WTC11 (cell line): Measurements from ENCODE around the gene ENTR1. TPM values are rescaled to one million over a fixed set of nuclear protein-coding genes. Genes with fewer than 3 reads are reported as not detected.

Source experiments
- ATAC-seq: fragments of 200-7000 bp; cut with Tn5 transposase; 2 replicates; pipeline ENCODE4 v1.10.0; 2021; ENCODE audit warnings: mild to moderate bottlenecking, moderate library complexity
- CTCF ChIA-PET: fragments of 300-600 bp; sonication (Branson Sonifier 250); formaldehyde crosslinking; loops from one replicate; lab custom pipeline; 2021; ENCODE audit warnings: antibody characterized with exemption; lab: Charles Lee
- POLR2A ChIA-PET: fragments of 350-600 bp; sonication (Branson Sonifier 250); formaldehyde crosslinking; loops from one replicate; lab custom pipeline; 2021; ENCODE audit warnings: antibody characterized with exemption; lab: Charles Lee
- DNase-seq: peaks from one replicate; pipeline ENCODE4 v3.0.0; 2021; ENCODE audit warnings: low spot score
- H3K27ac Mint-ChIP-seq: 2 replicates; pipeline ENCODE4 v1.8.0; 2021; ENCODE audit warnings: mixed read lengths
- H3K27me3 Mint-ChIP-seq: 2 replicates; pipeline ENCODE4 v1.8.0; 2021; ENCODE audit warnings: low read depth, mild to moderate bottlenecking, moderate library complexity, mixed read lengths
- H3K36me3 Mint-ChIP-seq: 2 replicates; pipeline ENCODE4 v1.8.0; 2021; ENCODE audit warnings: mixed read lengths
- H3K4me1 Mint-ChIP-seq: 2 replicates; pipeline ENCODE4 v1.8.0; 2022; ENCODE audit warnings: mixed read lengths
- H3K4me3 Mint-ChIP-seq: 2 replicates; pipeline ENCODE4 v1.8.0; 2021; ENCODE audit warnings: mild to moderate bottlenecking, moderate library complexity, mixed read lengths
- H3K9me3 Mint-ChIP-seq: 2 replicates; pipeline ENCODE4 v1.8.0; 2021; ENCODE audit warnings: mixed read lengths
- AFF4 ChIP-seq: sonication (generic); formaldehyde crosslinking; IDR thresholded peaks from 2 replicates; pipeline ENCODE4 v1.8.1; 2023; ENCODE audit warnings: mild to moderate bottlenecking, missing genetic modification reagents, borderline replicate concordance
- ATF3 ChIP-seq: sonication (generic); formaldehyde crosslinking; conservative IDR thresholded peaks from 2 replicates; pipeline ENCODE4 v1.8.1; 2022; ENCODE audit warnings: mild to moderate bottlenecking, missing genetic modification reagents
- ESRRA ChIP-seq: sonication (generic); formaldehyde crosslinking; IDR thresholded peaks from 2 replicates; pipeline ENCODE4 v1.8.1; 2022; ENCODE audit warnings: mild to moderate bottlenecking, missing genetic modification reagents, borderline replicate concordance
- FOXP4 ChIP-seq: sonication (generic); formaldehyde crosslinking; IDR thresholded peaks from 2 replicates; pipeline ENCODE4 v1.8.0; 2022; ENCODE audit warnings: mild to moderate bottlenecking, missing genetic modification reagents
- GABPB1 ChIP-seq: sonication (generic); formaldehyde crosslinking; IDR thresholded peaks from 2 replicates; pipeline ENCODE4 v1.8.1; 2023; ENCODE audit warnings: mild to moderate bottlenecking, missing genetic modification reagents
- JAZF1 ChIP-seq: fragments of 250-450 bp; sonication (Bioruptor Pico); IDR thresholded peaks from 2 replicates; pipeline ENCODE4 v1.9.0; 2021; ENCODE audit warnings: moderate library complexity, mild to moderate bottlenecking, inconsistent platforms
- JUN ChIP-seq: sonication (generic); formaldehyde crosslinking; IDR thresholded peaks from 2 replicates; pipeline ENCODE4 v1.8.0; 2023; ENCODE audit warnings: mild to moderate bottlenecking, missing genetic modification reagents
- RELA ChIP-seq: sonication (generic); formaldehyde crosslinking; IDR thresholded peaks from 2 replicates; pipeline ENCODE4 v1.8.1; 2022; ENCODE audit warnings: missing genetic modification reagents, mild to moderate bottlenecking, borderline replicate concordance
- SOX15 ChIP-seq: fragments of 250-450 bp; sonication (Bioruptor Pico); IDR thresholded peaks from 2 replicates; pipeline ENCODE4 v1.9.0; 2021; ENCODE audit warnings: mild to moderate bottlenecking
- TEAD4 ChIP-seq: sonication (generic); formaldehyde crosslinking; IDR thresholded peaks from 2 replicates; pipeline ENCODE4 v1.8.0; 2022; ENCODE audit warnings: mild to moderate bottlenecking, missing genetic modification reagents
- TP53 ChIP-seq: sonication (generic); formaldehyde crosslinking; IDR thresholded peaks from 2 replicates; pipeline ENCODE4 v1.8.1; 2023; ENCODE audit warnings: mild to moderate bottlenecking, missing genetic modification reagents
- ZBTB21 ChIP-seq: sonication (generic); formaldehyde crosslinking; IDR thresholded peaks from 2 replicates; pipeline ENCODE4 v1.8.1; 2023; ENCODE audit warnings: mild to moderate bottlenecking, missing genetic modification reagents, borderline replicate concordance
- ZBTB43 ChIP-seq: sonication (generic); formaldehyde crosslinking; IDR thresholded peaks from 2 replicates; pipeline ENCODE4 v1.8.1; 2023; ENCODE audit warnings: mild to moderate bottlenecking, missing genetic modification reagents
- ZNF423 ChIP-seq: fragments of 250-450 bp; sonication (Bioruptor Pico); IDR thresholded peaks from 2 replicates; pipeline ENCODE4 v2.1.2; 2022; ENCODE audit warnings: mild to moderate bottlenecking, moderate library complexity
- total RNA-seq: library from RNA; stranded (reverse); gene quantifications from 3 replicates; pipeline ENCODE4 v1.2.3, GENCODE V29; 2021
- TF ChIP-seq, protein P1 (sequence below): fragments of 250-450 bp; sonication (Bioruptor Pico); IDR thresholded peaks from 2 replicates; pipeline ENCODE4 v1.8.0; 2021; ENCODE audit warnings: mild to moderate bottlenecking
- TF ChIP-seq, protein P2 (sequence below): sonication (generic); formaldehyde crosslinking; conservative IDR thresholded peaks from 2 replicates; pipeline ENCODE4 v1.8.1; 2023; ENCODE audit warnings: mild to moderate bottlenecking, low read depth, missing genetic modification reagents, moderate library complexity
- TF ChIP-seq, protein P3 (sequence below): sonication (generic); formaldehyde crosslinking; IDR thresholded peaks from 2 replicates; pipeline ENCODE4 v1.8.0; 2022; ENCODE audit warnings: mild to moderate bottlenecking, missing genetic modification reagents
- TF ChIP-seq, protein P4 (sequence below): sonication (generic); formaldehyde crosslinking; IDR thresholded peaks from 2 replicates; pipeline ENCODE4 v1.8.0; 2022; ENCODE audit warnings: mild to moderate bottlenecking, missing genetic modification reagents

The ENTR1 gene
- total RNA-seq, 1 experiment from 2014 or later: 140 TPM

DNA sequence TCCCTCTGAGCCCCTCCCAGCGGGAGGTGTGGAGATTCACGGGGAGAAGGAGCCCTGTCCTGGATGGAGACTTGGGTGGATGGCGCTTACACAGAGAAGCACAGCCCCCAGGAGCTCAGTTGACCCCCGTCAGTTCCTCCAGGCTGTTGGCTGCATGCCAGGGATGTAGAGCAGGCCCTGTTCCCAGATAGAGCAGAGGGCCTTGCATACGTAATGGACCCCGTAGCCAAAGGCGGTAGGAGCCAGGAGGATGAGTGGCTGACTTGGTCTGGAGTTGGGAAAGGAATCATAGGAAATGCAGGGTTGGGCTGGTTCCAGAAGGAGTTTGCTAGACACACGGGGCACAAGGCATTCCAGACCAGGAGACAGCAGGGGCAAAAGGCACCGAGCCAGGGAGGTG, 2.5 kb upstream of the ENTR1 start (continued):
- no peak for TF ChIP-seq AFF4

DNA sequence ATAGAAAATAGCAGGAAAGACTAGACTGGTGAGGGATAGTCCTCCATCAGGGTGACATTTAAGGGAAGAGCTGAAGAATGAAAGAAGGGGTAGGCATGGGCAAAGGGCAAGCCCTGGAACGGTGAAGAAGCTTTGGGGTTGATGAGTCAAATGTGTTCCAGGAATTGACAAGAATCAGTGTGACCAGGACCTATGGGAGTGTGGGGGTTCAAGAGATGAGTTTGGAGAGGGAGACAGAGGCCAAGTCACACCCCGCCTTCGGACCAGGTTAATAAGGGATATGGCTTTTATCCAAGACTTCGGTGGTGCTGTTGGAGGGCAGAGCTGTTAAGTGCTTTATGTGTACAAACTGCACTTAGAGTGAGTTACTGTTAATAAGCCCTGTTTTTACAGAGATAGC, 964 bp upstream of the ENTR1 start:
- H3K27me3 Mint-ChIP-seq: no peaks in the 10 kb centered on the region
- peaks cover 27% of the 10 kb centered on the region for H3K4me1 Mint-ChIP-seq
- no peak for ATAC-seq
- H3K9me3 Mint-ChIP-seq: no peaks in the 10 kb centered on the region
- POLR2A ChIA-PET: no interaction called here
- TF ChIP-seq JAZF1 (CRISPR knock-in tag): no peak
- TF ChIP-seq, protein P1, sequence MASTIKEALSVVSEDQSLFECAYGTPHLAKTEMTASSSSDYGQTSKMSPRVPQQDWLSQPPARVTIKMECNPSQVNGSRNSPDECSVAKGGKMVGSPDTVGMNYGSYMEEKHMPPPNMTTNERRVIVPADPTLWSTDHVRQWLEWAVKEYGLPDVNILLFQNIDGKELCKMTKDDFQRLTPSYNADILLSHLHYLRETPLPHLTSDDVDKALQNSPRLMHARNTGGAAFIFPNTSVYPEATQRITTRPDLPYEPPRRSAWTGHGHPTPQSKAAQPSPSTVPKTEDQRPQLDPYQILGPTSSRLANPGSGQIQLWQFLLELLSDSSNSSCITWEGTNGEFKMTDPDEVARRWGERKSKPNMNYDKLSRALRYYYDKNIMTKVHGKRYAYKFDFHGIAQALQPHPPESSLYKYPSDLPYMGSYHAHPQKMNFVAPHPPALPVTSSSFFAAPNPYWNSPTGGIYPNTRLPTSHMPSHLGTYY (CRISPR knock-in tag): no peak
- no peak for TF ChIP-seq ZBTB21
- H3K4me3 Mint-ChIP-seq: peak overlapping the region; percentile 92
- H3K36me3 Mint-ChIP-seq: peaks cover 72% of the 10 kb centered on the region
- H3K27ac Mint-ChIP-seq: peak overlapping the region; percentile 75
- DNase-seq: no peak
- CTCF ChIA-PET: no interaction called here

GRCh38 chr9:136409557-136410455, 608 bp downstream of the ENTR1 start:
- peaks cover 73% of the 10 kb centered on the region for H3K36me3 Mint-ChIP-seq
- CTCF ChIA-PET: interaction anchor here (0.7 to 2.4 kb wide), 11 partner anchors 9 to 262 kb away, joined by 3 to 11 read pairs (median 4); partner anchors contain the start of gene DNLZ
- DNase-seq: peak; percentile 36
- POLR2A ChIA-PET: interaction anchor here (0.8 to 1.2 kb wide), 5 partner anchors 9 to 51 kb away, joined by 3 to 5 read pairs (median 3); no protein-coding TSS in a partner anchor
- ATAC-seq: peak; percentile 27
- H3K9me3 Mint-ChIP-seq: no peaks in the 10 kb centered on the region
- peaks cover 27% of the 10 kb centered on the region for H3K4me1 Mint-ChIP-seq
- peak overlapping the region; percentile 90 for H3K27ac Mint-ChIP-seq
- peak overlapping the region; percentile 88 for H3K4me3 Mint-ChIP-seq
- no peaks in the 10 kb centered on the region for H3K27me3 Mint-ChIP-seq
- TF ChIP-seq, protein P2, sequence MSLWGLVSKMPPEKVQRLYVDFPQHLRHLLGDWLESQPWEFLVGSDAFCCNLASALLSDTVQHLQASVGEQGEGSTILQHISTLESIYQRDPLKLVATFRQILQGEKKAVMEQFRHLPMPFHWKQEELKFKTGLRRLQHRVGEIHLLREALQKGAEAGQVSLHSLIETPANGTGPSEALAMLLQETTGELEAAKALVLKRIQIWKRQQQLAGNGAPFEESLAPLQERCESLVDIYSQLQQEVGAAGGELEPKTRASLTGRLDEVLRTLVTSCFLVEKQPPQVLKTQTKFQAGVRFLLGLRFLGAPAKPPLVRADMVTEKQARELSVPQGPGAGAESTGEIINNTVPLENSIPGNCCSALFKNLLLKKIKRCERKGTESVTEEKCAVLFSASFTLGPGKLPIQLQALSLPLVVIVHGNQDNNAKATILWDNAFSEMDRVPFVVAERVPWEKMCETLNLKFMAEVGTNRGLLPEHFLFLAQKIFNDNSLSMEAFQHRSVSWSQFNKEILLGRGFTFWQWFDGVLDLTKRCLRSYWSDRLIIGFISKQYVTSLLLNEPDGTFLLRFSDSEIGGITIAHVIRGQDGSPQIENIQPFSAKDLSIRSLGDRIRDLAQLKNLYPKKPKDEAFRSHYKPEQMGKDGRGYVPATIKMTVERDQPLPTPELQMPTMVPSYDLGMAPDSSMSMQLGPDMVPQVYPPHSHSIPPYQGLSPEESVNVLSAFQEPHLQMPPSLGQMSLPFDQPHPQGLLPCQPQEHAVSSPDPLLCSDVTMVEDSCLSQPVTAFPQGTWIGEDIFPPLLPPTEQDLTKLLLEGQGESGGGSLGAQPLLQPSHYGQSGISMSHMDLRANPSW (CRISPR knock-in tag): no peak
- TF ChIP-seq SOX15 (CRISPR knock-in tag) (no peak), ZBTB43 (0 out of 2 replicates have a peak, but pooled peaks have one; percentile 27), RELA (CRISPR knock-in tag) (0 out of 2 replicates have a peak, but pooled peaks have one; percentile 23), ZNF423 (CRISPR knock-in tag) (no peak), GABPB1 (CRISPR knock-in tag) (0 out of 2 replicates have a peak, but pooled peaks have one; percentile 16), ESRRA (CRISPR knock-in tag) (peak; percentile 43; the same call in 1 of the 2 replicates), FOXP4 (no peak), TEAD4 (0 out of 2 replicates have a peak, but pooled peaks have one; percentile 19), JUN (CRISPR knock-in tag) (0 out of 2 replicates have a peak, but pooled peaks have one; percentile 50), ATF3 (CRISPR knock-in tag) (no peak), TP53 (CRISPR knock-in tag) (0 out of 2 replicates have a peak, but pooled peaks have one; percentile 21)
- TF ChIP-seq, protein P3, sequence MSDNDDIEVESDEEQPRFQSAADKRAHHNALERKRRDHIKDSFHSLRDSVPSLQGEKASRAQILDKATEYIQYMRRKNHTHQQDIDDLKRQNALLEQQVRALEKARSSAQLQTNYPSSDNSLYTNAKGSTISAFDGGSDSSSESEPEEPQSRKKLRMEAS (CRISPR knock-in tag): peak; percentile 48; the same call in 1 of the 2 replicates
- TF ChIP-seq, protein P4, sequence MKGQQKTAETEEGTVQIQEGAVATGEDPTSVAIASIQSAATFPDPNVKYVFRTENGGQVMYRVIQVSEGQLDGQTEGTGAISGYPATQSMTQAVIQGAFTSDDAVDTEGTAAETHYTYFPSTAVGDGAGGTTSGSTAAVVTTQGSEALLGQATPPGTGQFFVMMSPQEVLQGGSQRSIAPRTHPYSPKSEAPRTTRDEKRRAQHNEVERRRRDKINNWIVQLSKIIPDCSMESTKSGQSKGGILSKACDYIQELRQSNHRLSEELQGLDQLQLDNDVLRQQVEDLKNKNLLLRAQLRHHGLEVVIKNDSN: peak; percentile 44
